Stimulated activated CD8-positive, alpha-beta memory T cell treated with anti-CD3 and anti-CD28 coated beads, Interleukin-4, amount 100 ng/mL, for 48 hours (primary cell): ENCODE results near the gene PROKR2.

Experiments
- DNase-seq: peaks from one replicate; pipeline ENCODE4 v3.0.0-alpha.2; 2020

Gene PROKR2

DNA sequence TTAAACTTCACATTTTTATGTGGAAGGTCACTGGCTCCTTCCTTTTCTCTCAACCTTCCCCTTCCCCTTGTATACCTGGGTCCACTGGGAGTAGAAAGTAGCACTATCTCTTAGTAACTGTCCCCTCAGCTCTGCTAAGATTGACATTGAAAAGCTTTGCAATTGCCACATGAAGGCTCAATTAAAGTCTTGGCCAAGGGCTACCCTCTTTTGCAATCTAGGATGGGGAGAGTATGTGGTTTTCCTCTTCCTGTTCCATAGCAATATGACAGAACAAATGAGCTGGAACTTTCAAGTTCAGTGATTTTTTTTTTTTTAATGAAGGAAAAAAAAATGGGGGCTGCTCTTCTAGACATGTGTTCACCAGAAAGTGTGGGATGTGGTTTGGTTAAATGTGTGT is 37.1 kb downstream of the PROKR2 start:
- no peak for DNase-seq

DNA sequence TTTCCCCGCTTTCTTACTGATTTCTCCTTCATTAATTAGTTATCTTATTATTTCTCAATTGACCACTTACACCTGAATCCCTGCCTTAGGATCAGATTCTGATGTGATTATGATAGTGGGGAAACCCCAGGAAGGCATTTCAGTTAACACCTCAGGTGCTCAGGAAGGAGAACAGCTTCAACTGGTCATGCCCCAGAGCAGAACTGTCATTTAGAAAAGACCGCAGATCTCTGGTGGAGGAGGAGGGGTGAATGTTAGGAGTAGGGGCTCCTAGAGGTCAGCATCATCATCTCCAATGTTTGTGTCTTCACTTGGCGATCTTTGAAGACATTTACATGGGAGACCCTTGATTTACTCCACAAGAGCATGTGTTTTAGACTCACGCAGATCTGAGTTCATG is 44.5 kb downstream of the PROKR2 start:
- no peak for DNase-seq

DNA sequence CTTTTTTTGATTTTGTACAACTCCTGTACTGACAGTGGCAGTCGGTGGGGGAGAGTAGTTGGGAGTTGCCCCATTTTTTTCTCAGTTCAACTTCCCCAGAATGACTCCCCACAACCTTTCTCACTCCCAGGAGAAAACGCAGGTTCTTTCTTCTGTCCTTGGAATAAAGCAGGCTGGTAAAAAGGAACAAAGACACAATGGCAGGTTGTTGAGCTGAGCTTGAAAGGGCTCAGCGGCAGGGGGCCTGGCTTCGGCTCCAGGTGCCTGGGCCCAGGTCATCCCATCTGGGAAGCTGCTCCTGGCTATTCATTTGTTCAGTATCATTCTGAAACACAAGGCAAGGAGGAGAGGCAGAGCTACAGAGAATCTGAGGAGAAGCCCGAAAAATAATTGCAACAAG is 46.2 kb downstream of the PROKR2 start:
- no peak for DNase-seq

DNA sequence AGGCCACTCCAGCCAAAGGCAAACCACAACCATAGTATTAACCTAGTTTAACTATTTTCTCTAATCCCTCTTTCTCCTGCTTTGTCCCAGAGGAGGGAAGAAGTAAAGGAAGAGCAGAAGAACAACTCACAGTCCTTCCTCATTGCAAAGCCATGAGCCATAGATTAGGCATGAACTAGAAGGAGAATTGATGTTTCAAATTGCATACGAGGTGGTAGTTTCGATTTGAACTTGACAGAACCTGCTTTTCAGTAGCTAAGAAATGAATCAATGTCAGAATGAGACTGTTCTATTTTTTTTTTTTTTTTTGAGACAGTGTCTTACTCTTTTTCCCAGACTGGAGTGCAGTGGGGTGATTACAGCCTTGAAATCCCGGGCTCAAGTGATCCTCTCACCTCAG is 48.3 kb downstream of the PROKR2 start:
- DNase-seq: no peak

DNA sequence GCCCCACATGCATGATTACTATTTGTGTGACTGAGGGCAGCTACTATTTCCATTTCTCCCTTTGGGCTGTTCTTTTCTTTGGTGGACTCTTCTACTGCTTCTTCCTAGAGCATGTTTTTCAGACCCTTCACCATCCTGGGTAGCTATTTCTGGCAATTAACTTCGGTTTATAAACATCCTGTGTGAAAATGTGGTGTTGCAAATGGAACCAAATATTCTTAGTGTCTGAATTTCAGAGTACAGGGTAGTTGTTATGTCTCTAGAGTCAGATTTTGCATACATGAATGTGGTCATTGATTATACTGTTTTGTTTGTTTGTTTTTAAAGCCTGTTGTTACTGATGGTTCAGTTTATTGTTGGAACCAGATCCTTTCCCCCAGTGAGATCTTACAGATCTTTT is 49.7 kb downstream of the PROKR2 start:
- no peak for DNase-seq
